Inferior parietal cortex (tissue), 1 donor: ENCODE measurements around the gene ABHD18.
"Not testable (repeated sequence)": the region's sequence is repeated elsewhere in the genome, so short reads cannot be mapped to it uniquely, and the experiment has no call there.

Experiments used
- DNase-seq: peaks from one replicate; pipeline ENCODE4 v3.0.0-alpha.2; 2016; ENCODE audit errors: extremely low spot score

Gene ABHD18

GRCh38 chr4:127988638-127989037 is 23.4 kb downstream of the ABHD18 start:
- no peak for DNase-seq

GRCh38 chr4:127993151-127993550 is 27.9 kb downstream of the ABHD18 start:
- no peak for DNase-seq

GRCh38 chr4:127995776-127996175 is 30.6 kb downstream of the ABHD18 start:
- DNase-seq = no peak

- not testable (repeated sequence) for DNase-seq
Observed at GRCh38 chr4:127996521-127996920, 31.3 kb downstream of the ABHD18 start.

GRCh38 chr4:127997534-127998388 is 32.6 kb downstream of the ABHD18 start:
- peak; percentile 4 for DNase-seq

GRCh38 chr4:128006592-128006991 is 41.4 kb downstream of the ABHD18 start:
- DNase-seq = no peak

- no peak for DNase-seq
Observed at GRCh38 chr4:128009428-128009827, 44.2 kb downstream of the ABHD18 start.

- no peak for DNase-seq
Observed at GRCh38 chr4:128025319-128025718, 60.1 kb downstream of the ABHD18 start.

GRCh38 chr4:128029907-128030306 is 64.7 kb downstream of the ABHD18 start:
- no peak for DNase-seq

GRCh38 chr4:128031756-128032384 is 66.7 kb downstream of the ABHD18 start:
- no peak for DNase-seq

- no peak for DNase-seq
Observed at GRCh38 chr4:128039568-128039967, 74.4 kb downstream of the ABHD18 start.

GRCh38 chr4:128047019-128047418 is 81.8 kb downstream of the ABHD18 start:
- DNase-seq = not testable (repeated sequence)

GRCh38 chr4:128047514-128047913 is 82.3 kb downstream of the ABHD18 start:
- not testable (repeated sequence) for DNase-seq

- not testable (repeated sequence) for DNase-seq
Observed at GRCh38 chr4:128051229-128051628, 86.0 kb downstream of the ABHD18 start.

- not testable (repeated sequence) for DNase-seq
Observed at GRCh38 chr4:128054907-128055306, 89.7 kb downstream of the ABHD18 start.

GRCh38 chr4:128055441-128056206 is 90.4 kb downstream of the ABHD18 start:
- DNase-seq = not testable (repeated sequence)

- no peak for DNase-seq
Observed at GRCh38 chr4:128056396-128056795, 91.2 kb downstream of the ABHD18 start.

- DNase-seq = peak; percentile 15
Observed at GRCh38 chr4:128060121-128060698, 95.0 kb downstream of the ABHD18 start.

- DNase-seq = peak; percentile 89
Observed at GRCh38 chr4:128060699-128061565, 95.7 kb downstream of the ABHD18 start, which contains the start of gene LARP1B. Gene LARP1B (plus strand): TSS chr4:128061312. CDS start chr4:128074952, 13,640 bp downstream.
